Measurements from ENCODE around the gene MGAT3. TPM values are rescaled to one million over a fixed set of nuclear protein-coding genes. Genes with fewer than 3 reads are reported as not detected.

The MGAT3 gene
- total and polyA plus RNA-seq, 9 of the 15 experiments (the other 6 are each of a cell fraction or from before 2014, with no cell fraction given) = 0.10 to 11.5 (median 4.6) TPM

DNA sequence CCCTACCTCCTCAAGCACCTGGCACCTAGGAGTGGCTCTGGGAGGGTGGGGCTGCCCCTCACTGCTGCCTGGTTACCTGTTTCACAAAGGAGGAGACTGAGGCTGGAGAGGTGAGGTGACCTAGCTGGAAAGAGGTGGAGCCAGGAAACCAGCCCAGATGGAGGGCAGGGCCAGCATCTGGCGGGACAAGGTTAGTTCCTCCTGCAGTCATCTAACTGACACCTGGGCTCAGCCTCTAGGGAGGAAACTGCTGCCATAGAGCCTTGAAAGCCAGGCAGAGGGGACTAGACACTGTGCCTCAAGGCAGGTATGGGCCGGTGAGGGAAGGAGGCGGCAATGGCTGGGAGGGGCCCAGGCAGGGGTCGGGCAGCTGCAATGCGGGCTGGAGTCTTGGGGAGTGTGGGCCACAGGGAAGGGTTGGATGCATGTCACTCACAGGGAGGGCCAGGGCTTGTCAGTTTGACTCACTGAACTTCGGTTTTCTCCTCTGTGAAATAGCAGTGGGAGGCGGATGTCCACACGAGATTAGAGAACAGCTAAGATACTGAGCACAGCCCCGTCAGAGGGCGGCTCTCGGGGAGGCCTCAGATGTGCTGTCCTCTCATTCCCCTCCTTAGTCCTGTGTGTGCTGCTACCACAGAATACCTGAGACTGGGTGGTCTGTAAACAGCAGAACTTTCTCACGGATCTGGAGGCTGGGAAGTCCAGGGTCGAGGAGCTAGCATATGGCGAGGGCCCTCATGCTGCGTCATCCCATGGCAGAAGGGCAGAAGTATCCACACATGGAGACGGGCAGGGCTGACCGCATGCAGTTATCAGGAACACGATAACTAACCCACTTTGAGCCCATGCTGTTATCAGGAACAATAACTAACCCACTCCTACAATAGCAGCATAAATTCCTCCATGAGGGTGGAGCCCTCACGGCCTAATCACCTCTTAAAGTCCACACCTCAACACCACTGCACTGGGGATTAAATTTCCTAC lies 16.1 kb downstream of the MGAT3 start (continued):
- TF ChIP-seq MNT (conservative IDR thresholded peaks at IDR 0.05) (peak; percentile 56 to 61; a peak in 3 of 4 replicates), MAFG (tag; conservative IDR thresholded peaks at IDR 0.05) (peak; percentile 47), CHD2 (IDR thresholded peaks at IDR 0.05; ENCODE audit: low read depth, low read length) (peak; percentile 40; the same call in 1 of the 2 replicates), HDAC3 (IDR thresholded peaks at IDR 0.05; ENCODE audit: borderline replicate concordance, partially characterized antibody) (no peak), ZFX (CRISPR knock-in tag; IDR thresholded peaks at IDR 0.05) (peak; percentile 57), CEBPZ (IDR thresholded peaks at IDR 0.05; ENCODE audit: borderline replicate concordance, low read depth, low read length) (no peak), FOXK1 (CRISPR knock-in tag; IDR thresholded peaks at IDR 0.05; ENCODE audit: borderline replicate concordance) (no peak), CBFA2T3 (IDR thresholded peaks at IDR 0.05) (peak; percentile 81), SREBF1 (IDR thresholded peaks at IDR 0.05; ENCODE audit: borderline replicate concordance, low read depth, low read length) (no peak), ZBTB34 (CRISPR knock-in tag; IDR thresholded peaks at IDR 0.05) (no peak), TFAP4 (CRISPR knock-in tag; IDR thresholded peaks at IDR 0.05; ENCODE audit: borderline replicate concordance) (peak; percentile 66), ZNF324 (CRISPR knock-in tag; IDR thresholded peaks at IDR 0.05) (0 out of 2 replicates have a peak, but pooled peaks have one; percentile 5), ILK (tag; IDR thresholded peaks at IDR 0.05; ENCODE audit: borderline replicate concordance, low read depth) (no peak), ZNF778 (CRISPR knock-in tag; IDR thresholded peaks at IDR 0.05) (no peak), KDM4B (IDR thresholded peaks at IDR 0.05; ENCODE audit: borderline replicate concordance in 2 of 2, low read depth in 1 of 2) (0 out of 4 replicates have a peak, but pooled peaks of 1 of the 2 experiments have one; percentile 58), ZNF696 (CRISPR knock-in tag; conservative IDR thresholded peaks at IDR 0.05) (no peak)
- TF ChIP-seq, protein P1, sequence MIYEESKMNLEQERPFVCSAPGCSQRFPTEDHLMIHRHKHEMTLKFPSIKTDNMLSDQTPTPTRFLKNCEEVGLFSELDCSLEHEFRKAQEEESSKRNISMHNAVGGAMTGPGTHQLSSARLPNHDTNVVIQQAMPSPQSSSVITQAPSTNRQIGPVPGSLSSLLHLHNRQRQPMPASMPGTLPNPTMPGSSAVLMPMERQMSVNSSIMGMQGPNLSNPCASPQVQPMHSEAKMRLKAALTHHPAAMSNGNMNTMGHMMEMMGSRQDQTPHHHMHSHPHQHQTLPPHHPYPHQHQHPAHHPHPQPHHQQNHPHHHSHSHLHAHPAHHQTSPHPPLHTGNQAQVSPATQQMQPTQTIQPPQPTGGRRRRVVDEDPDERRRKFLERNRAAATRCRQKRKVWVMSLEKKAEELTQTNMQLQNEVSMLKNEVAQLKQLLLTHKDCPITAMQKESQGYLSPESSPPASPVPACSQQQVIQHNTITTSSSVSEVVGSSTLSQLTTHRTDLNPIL (CRISPR knock-in tag; IDR thresholded peaks at IDR 0.05) = no peak
